Stimulated activated naive CD4-positive, alpha-beta T cell treated with Interleukin-2 at 50 U/mL for 16 hours (primary cell): ENCODE measurements around the gene TEX13B.
"Not testable (repeated sequence)": the region's sequence is repeated elsewhere in the genome, so short reads cannot be mapped to it uniquely, and the experiment has no call there.

Experiments used
- DNase-seq: peaks from one replicate; lab custom pipeline; 2025; lab: John Stamatoyannopoulos, UW

Gene TEX13B, protein sequence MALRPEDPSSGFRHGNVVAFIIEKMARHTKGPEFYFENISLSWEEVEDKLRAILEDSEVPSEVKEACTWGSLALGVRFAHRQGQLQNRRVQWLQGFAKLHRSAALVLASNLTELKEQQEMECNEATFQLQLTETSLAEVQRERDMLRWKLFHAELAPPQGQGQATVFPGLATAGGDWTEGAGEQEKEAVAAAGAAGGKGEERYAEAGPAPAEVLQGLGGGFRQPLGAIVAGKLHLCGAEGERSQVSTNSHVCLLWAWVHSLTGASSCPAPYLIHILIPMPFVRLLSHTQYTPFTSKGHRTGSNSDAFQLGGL

GRCh38 chrX:107982356-107982755 is at the start of gene TEX13B:
TSS of gene TEX13B (minus strand) at chrX:107982370. CDS start at chrX:107982127, 243 bp downstream.
- DNase-seq = no peak

DNA sequence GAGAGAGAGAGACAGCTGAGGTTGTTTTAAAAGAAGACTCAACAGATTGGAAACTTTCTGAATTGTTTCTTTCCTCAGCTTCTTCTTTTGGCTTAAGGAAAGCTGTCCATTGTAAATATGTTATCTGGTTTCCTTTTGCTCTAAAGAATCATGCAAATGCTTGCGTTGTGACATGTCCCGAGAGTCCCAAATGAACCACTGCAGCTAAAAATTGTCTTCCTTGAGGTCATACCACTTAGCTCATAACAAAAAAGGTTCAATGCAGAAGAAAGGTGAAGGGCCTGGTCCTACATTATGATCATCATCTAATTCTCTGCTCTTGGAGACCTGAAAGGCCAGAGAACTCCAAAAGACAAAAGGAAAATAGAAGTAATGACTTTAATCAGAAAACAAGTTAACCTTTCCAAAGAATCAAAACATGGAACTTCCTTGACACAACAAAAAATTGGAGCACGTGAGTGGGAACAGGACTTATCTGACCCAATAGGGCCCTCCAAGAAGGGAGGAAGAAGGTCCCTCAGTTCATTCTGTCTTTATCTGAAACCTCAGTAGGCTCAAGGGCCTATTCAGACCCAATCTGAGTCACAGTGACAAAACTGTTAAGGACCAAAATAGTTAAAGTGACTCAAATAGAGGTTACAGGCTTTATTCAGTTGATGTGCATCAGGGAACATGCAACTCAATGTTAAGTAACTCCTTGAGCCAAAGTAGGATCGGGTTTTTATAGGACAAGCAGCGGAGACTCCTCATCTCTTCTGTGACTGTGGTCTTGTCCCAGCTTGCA is 48.0 kb upstream of the TEX13B start:
- no peak for DNase-seq

GRCh38 chrX:108028854-108029253 is 46.7 kb upstream of the TEX13B start:
- DNase-seq = no peak

GRCh38 chrX:108025954-108026600 is 43.9 kb upstream of the TEX13B start:
- no peak for DNase-seq

DNA sequence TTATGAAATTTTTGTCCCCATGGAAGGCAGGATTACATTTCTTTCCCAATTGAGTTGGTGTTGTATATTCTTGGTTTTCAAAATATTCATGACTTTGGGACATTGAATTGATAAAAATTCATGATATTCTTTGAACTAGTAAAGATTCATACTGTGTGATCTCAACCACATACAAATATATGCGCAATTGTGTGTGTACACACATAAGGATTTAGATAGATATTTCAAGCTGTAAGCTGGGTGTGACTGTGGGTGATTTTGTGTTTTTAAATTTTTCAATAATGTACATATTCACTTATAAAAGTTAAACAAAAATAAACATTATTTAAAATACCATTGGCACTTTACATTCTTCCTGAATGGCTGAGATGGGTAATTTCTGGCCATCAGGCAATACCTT is 43.2 kb upstream of the TEX13B start:
- DNase-seq = no peak

DNA sequence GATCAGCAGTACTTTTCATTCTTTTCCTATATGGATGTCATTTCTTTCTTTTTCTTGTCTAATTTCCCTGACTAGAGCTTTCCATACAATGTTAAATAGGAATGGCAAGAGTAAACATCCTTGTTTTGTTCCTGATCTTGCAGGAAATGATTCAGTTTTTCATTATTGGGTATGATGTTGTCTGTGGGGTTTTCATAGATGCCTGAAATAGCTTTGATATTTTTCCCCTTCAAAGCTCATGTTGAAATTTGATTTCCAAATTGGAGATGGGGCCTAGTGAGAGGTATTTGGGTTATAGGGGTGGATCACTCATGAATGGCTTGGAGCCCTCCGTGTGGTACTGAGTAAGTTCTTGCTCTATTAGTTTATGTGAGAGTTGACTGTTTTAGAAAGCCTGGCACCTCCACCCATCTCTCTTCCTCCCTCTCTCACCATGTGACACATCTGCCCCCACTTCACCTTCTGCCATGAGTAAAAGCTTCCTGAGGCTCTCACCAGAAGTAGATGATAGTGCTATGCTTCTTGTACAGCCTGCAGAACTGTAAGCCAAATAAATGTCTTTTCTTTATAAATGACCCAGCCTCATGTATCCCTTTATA is 40.4 kb upstream of the TEX13B start:
- no peak for DNase-seq

GRCh38 chrX:108020631-108021030 is 38.5 kb upstream of the TEX13B start:
- DNase-seq = no peak

- DNase-seq = no peak
These were observed 37.3 kb upstream of the TEX13B start for GRCh38 chrX:108019382-108019875.

- no peak for DNase-seq
These were observed 36.6 kb upstream of the TEX13B start for GRCh38 chrX:108018656-108019381.

GRCh38 chrX:108001218-108001814 is 19.1 kb upstream of the TEX13B start:
- no peak for DNase-seq

DNA sequence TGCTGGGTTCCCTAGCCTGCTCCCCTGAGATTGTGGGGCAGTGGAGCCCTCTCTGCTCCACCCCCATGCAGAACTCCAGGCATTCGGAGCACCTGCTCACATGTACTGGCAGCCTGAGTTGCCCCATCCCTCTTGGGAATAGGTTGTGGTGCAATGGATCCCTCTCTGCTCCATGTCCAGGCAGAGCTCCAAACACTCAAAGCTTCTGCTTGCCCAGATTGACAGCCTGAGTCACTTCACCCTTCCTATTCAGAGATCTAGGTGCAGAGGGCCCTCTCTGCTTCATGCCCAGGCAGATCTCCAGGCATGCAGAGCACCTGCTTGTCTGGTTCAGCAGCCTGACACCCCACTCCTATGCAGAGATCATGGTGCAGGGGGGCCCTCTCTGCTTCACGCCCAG is 18.6 kb upstream of the TEX13B start:
- no peak for DNase-seq

GRCh38 chrX:107996124-107996523 is 14.0 kb upstream of the TEX13B start:
- DNase-seq = no peak

- DNase-seq = no peak
These were observed 2.9 kb upstream of the TEX13B start for GRCh38 chrX:107985033-107985432.

GRCh38 chrX:107979534-107979933 is 2.6 kb downstream of the TEX13B start:
- DNase-seq = no peak

GRCh38 chrX:107978707-107979307 is 3.4 kb downstream of the TEX13B start:
- DNase-seq = no peak

- no peak for DNase-seq
These were observed 4.1 kb downstream of the TEX13B start for GRCh38 chrX:107978071-107978470.

GRCh38 chrX:107971636-107972035 is 10.5 kb downstream of the TEX13B start:
- DNase-seq = no peak

DNA sequence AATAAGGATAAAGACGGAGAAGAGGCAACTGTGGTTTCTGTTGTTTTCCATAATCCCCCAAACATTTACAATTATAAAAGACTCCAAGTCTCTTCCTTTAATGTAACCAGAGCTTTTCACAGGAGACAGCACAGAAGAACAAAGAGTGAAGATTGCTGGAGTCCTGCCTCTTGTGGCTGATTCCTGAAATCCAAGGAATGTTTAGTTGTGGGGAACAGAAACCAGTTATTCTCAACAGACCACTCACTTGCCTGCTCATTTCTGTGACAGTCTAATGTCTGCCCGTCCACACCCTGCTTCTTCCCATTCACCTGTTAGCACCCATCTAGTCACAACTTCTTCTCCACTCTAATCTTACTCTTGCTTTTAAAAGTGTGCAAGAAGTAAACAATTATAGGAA is 12.1 kb downstream of the TEX13B start:
- DNase-seq = no peak

DNA sequence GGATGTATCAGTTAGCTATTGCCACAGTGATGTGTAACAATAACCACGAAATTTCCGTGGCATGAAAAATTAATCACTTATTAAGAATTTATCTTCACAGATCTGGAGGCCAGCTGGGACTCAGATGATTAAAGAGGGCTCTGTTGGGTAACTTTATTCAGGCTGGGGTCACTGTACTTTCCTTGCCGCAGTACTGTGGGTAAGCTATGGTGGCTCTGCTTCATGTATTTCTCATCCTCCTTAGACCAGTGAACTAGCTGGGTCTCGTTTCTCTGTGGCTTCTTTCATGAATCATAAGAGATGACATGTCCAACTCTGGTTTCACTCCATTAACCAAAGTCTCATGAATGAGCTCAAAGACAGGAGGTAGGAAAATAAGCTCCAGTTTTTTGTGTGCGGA is 13.5 kb downstream of the TEX13B start:
- no peak for DNase-seq

DNA sequence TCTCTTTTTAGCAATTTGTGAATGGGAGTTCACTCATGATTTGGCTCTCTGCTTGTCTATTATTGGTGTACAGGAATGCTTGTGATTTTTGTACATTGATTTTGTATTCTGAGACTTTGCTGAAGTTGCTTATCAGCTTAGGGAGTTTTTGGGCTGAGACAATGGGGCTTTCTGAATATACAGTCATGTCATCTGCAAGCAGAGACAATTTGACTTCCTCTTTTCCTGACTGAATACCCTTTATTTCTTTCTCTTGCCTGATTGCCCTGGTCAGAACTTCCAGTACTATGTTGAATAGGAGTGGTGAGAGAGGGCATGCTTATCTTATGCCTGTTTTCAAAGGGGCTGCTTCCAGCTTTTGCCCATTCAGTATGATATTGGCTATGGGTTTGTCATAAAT is 26.8 kb downstream of the TEX13B start:
- not testable (repeated sequence) for DNase-seq

- DNase-seq = no peak
These were observed 42.1 kb downstream of the TEX13B start for GRCh38 chrX:107940095-107940494.
